ENCODE results near the gene LPAR1.

LPAR1 gene

GRCh38 chr9:110951805-110952539, 86.3 kb downstream of the LPAR1 start:
- no peak for DNase-seq (ENCODE audit: low spot score)

- no peak for DNase-seq (ENCODE audit: low spot score)
These were observed 88.1 kb downstream of the LPAR1 start for GRCh38 chr9:110950041-110950645.

GRCh38 chr9:110949081-110949480, 89.2 kb downstream of the LPAR1 start:
- no peak for DNase-seq (ENCODE audit: low spot score)

GRCh38 chr9:110947491-110948044, 90.7 kb downstream of the LPAR1 start:
- no peak for DNase-seq (ENCODE audit: low spot score)

- no peak for DNase-seq (ENCODE audit: low spot score)
These were observed 95.7 kb downstream of the LPAR1 start for GRCh38 chr9:110942522-110942921.

- no peak for DNase-seq (ENCODE audit: low spot score)
These were observed 97.2 kb downstream of the LPAR1 start for GRCh38 chr9:110940951-110941557.

- no peak for DNase-seq (ENCODE audit: low spot score)
These were observed 98.7 kb downstream of the LPAR1 start for GRCh38 chr9:110939573-110939972.

- DNase-seq (ENCODE audit: low spot score), result no peak
These were observed 99.2 kb downstream of the LPAR1 start for GRCh38 chr9:110939047-110939446.

- no peak for DNase-seq (ENCODE audit: low spot score)
These were observed 100.0 kb downstream of the LPAR1 start for GRCh38 chr9:110938242-110938641.

- DNase-seq (ENCODE audit: low spot score), result no peak
These were observed 101.4 kb downstream of the LPAR1 start for GRCh38 chr9:110936719-110937452.

- DNase-seq (ENCODE audit: low spot score), result no peak
These were observed 102.0 kb downstream of the LPAR1 start for GRCh38 chr9:110936237-110936636.

GRCh38 chr9:110935829-110936228, 102.4 kb downstream of the LPAR1 start:
- no peak for DNase-seq (ENCODE audit: low spot score)

GRCh38 chr9:110933350-110934001, 104.8 kb downstream of the LPAR1 start:
- no peak for DNase-seq (ENCODE audit: low spot score)

GRCh38 chr9:110932863-110933262, 105.4 kb downstream of the LPAR1 start:
- DNase-seq (ENCODE audit: low spot score), result no peak

- no peak for DNase-seq (ENCODE audit: low spot score)
These were observed 109.7 kb downstream of the LPAR1 start for GRCh38 chr9:110928599-110928998.

- DNase-seq (ENCODE audit: low spot score), result no peak
These were observed 111.3 kb downstream of the LPAR1 start for GRCh38 chr9:110926828-110927487.

- DNase-seq (ENCODE audit: low spot score), result no peak
These were observed 114.7 kb downstream of the LPAR1 start for GRCh38 chr9:110923601-110924000.

- DNase-seq (ENCODE audit: low spot score), result no peak
These were observed 116.1 kb downstream of the LPAR1 start for GRCh38 chr9:110922145-110922544.

- DNase-seq (ENCODE audit: low spot score), result no peak
These were observed 116.6 kb downstream of the LPAR1 start for GRCh38 chr9:110921705-110922104.

GRCh38 chr9:110919609-110920008, 118.7 kb downstream of the LPAR1 start:
- DNase-seq (ENCODE audit: low spot score), result no peak

- DNase-seq (ENCODE audit: low spot score), result no peak
These were observed 119.2 kb downstream of the LPAR1 start for GRCh38 chr9:110919050-110919435.
